Endodermal cell (in vitro differentiated cells): Measurements from ENCODE around the gene OR13J1. TPM values are rescaled to one million over a fixed set of nuclear protein-coding genes. Genes with fewer than 3 reads are reported as not detected.
A peak's percentile ranks its signal among the peaks of the same experiment; 100 is the strongest.

Experiments
- DNase-seq: peaks from one replicate; pipeline ENCODE4 v3.0.0-alpha.2; 2017
- H3K27ac ChIP-seq: 2 replicates; pipeline ENCODE4 v1.5.1; 2013; ENCODE audit warnings: mild to moderate bottlenecking, low read depth, low read length, moderate library complexity
- H3K27me3 ChIP-seq: 2 replicates; pipeline ENCODE4 v1.6.1; 2013; ENCODE audit warnings: mild to moderate bottlenecking, low read length, moderate library complexity; ENCODE audit not compliant: insufficient read depth, control insufficient read depth, poor library complexity, severe bottlenecking
- H3K36me3 ChIP-seq: 2 replicates; pipeline ENCODE4 v1.7.0; 2013; ENCODE audit warnings: mild to moderate bottlenecking, low read length, moderate library complexity; ENCODE audit not compliant: control insufficient read depth, insufficient read depth
- H3K4me1 ChIP-seq: one replicate; pipeline ENCODE4 v1.7.0; 2013; ENCODE audit warnings: low read length; ENCODE audit not compliant: control insufficient read depth, insufficient read depth
- H3K4me3 ChIP-seq: 2 replicates; pipeline ENCODE4 v1.5.1; 2013; ENCODE audit warnings: mild to moderate bottlenecking, low read length, moderate library complexity
- H3K9ac ChIP-seq: 2 replicates; pipeline ENCODE4 v1.6.1; 2013; ENCODE audit warnings: mild to moderate bottlenecking, low read length, moderate library complexity; ENCODE audit not compliant: poor library complexity, severe bottlenecking; ENCODE audit errors: extremely low read depth
- H3K9me3 ChIP-seq: 2 replicates; pipeline ENCODE4 v1.6.1; 2013; ENCODE audit warnings: mild to moderate bottlenecking, low read length, moderate library complexity; ENCODE audit not compliant: control insufficient read depth
- H3K27ac Mint-ChIP-seq: 2 replicates; pipeline ENCODE4 v1.8.0; 2020; ENCODE audit warnings: mixed read lengths
- H3K27me3 Mint-ChIP-seq: 2 replicates; pipeline ENCODE4 v1.8.0; 2021; ENCODE audit warnings: mild to moderate bottlenecking, mixed read lengths; ENCODE audit not compliant: insufficient read depth
- H3K36me3 Mint-ChIP-seq: 2 replicates; pipeline ENCODE4 v1.8.0; 2020; ENCODE audit warnings: low read depth, mixed read lengths
- H3K4me1 Mint-ChIP-seq: 2 replicates; pipeline ENCODE4 v1.8.0; 2020; ENCODE audit warnings: mixed read lengths
- H3K4me3 Mint-ChIP-seq: 2 replicates; pipeline ENCODE4 v1.8.0; 2020; ENCODE audit warnings: mild to moderate bottlenecking, moderate library complexity, mixed read lengths
- H3K9me3 Mint-ChIP-seq: 2 replicates; pipeline ENCODE4 v1.8.0; 2020; ENCODE audit warnings: mild to moderate bottlenecking, mixed read lengths
- WGBS, 2 experiments: methylation state at CpG; one replicate each; pipeline versions ENCODE4 v1.1.5 to v1.1.7; 2013; ENCODE audit warnings: missing lambda C conversion rate in 2 of 2, mixed read lengths in 1 of 2; ENCODE audit not compliant: insufficient coverage in 1 of 2, insufficient read length in 1 of 2; 5-methylcytosine and 5-hydroxymethylcytosine counted together
- total RNA-seq, 2 donors: library from RNA; stranded (reverse); fragmentation: NEBNext Ultra II Directional in 1 of 2; extraction: Animal tissue kit (Norgen Biotek cat#: 25700) in 1 of 2; gene quantifications; 2 replicates in 1 of 2; 3 replicates in 1 of 2; pipeline ENCODE4 v1.2.1, GENCODE V29; 2021
- TF ChIP-seq, protein P1 (sequence below): fragments of 200-600 bp; sonication (generic); conservative IDR thresholded peaks from 2 replicates; pipeline ENCODE4 v1.5.0; 2021; ENCODE audit warnings: antibody characterized with exemption, mild to moderate bottlenecking

The OR13J1 gene
- total RNA-seq, 2 donors from 2014 or later: not detected

DNA sequence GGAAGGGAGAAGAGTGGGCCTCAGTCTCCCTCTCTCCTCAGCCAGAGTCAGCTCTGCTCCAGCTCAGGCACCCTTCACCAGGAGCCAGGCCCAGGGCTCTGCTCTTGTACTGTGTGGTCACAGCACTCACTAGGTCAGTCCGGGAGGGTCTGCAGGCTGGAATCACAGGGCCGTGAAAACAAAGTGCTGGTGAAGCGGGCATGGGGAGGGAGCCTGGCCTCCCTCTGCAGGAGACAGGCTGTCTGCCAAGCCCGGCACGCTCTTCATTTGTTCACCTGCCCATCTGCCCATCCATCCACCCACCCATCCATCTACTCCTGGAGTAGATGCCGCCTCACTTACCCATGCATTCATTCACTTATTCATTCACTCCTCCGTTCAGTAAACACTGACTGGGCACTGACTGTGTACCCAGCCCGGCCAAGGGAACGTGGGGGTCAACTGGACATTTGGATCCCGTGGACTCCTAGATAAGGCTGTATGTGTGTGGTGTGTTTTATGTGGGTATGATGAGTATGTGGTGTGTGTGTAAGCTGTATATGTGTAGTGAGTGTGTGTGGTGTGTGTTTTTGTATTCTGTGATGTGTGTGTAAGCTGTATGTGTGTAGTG lies 42.7 kb upstream of the OR13J1 start:
- 91 to 92% methylated on average over 6 to 10 of the region's 10 CpGs for WGBS, 2 experiments

DNA sequence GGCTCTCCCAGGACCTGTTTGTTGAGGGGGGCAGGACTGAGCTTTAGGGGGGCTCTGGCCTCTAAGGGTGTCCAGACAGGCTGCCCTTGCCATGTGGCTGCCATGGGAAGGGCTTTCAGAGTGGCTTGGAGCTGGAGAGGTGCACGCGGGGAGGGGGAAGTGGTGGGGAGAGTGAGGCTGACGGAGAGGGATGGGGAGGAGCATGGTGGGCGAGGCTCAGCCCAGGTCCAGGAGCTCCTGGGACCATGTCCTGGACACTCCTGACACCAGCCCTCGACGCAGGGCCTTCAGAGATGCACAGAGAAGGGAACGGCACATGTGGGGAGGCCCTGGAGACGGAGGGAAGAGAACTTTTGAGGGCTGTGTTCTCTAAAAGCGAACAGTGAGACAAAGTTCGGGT lies 41.5 kb upstream of the OR13J1 start:
- no peaks in the 10 kb centered on the region for H3K9me3 Mint-ChIP-seq
- no peak overlapping the region for H3K9ac ChIP-seq
- H3K4me3 Mint-ChIP-seq: no peak overlapping the region

More for the DNA sequence above, 42.7 kb upstream of the OR13J1 start:
- no peaks in the 10 kb centered on the region for H3K27me3 Mint-ChIP-seq
- H3K9me3 ChIP-seq: no peaks in the 10 kb centered on the region
- no peak overlapping the region for H3K27ac ChIP-seq
- no peaks in the 10 kb centered on the region for H3K27me3 ChIP-seq
- H3K4me1 Mint-ChIP-seq: peaks cover 29% of the 10 kb centered on the region
- H3K27ac Mint-ChIP-seq: no peak overlapping the region
- H3K4me3 ChIP-seq: no peak overlapping the region
- no peak overlapping the region for H3K4me3 Mint-ChIP-seq
- no peaks in the 10 kb centered on the region for H3K9me3 Mint-ChIP-seq
- no peaks in the 10 kb centered on the region for H3K36me3 Mint-ChIP-seq
- H3K4me1 ChIP-seq: peaks cover 9% of the 10 kb centered on the region
- H3K9ac ChIP-seq: no peak overlapping the region
- TF ChIP-seq, protein P1, sequence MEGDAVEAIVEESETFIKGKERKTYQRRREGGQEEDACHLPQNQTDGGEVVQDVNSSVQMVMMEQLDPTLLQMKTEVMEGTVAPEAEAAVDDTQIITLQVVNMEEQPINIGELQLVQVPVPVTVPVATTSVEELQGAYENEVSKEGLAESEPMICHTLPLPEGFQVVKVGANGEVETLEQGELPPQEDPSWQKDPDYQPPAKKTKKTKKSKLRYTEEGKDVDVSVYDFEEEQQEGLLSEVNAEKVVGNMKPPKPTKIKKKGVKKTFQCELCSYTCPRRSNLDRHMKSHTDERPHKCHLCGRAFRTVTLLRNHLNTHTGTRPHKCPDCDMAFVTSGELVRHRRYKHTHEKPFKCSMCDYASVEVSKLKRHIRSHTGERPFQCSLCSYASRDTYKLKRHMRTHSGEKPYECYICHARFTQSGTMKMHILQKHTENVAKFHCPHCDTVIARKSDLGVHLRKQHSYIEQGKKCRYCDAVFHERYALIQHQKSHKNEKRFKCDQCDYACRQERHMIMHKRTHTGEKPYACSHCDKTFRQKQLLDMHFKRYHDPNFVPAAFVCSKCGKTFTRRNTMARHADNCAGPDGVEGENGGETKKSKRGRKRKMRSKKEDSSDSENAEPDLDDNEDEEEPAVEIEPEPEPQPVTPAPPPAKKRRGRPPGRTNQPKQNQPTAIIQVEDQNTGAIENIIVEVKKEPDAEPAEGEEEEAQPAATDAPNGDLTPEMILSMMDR: no peak
- H3K36me3 ChIP-seq: no peaks in the 10 kb centered on the region
- DNase-seq: no peak

DNA sequence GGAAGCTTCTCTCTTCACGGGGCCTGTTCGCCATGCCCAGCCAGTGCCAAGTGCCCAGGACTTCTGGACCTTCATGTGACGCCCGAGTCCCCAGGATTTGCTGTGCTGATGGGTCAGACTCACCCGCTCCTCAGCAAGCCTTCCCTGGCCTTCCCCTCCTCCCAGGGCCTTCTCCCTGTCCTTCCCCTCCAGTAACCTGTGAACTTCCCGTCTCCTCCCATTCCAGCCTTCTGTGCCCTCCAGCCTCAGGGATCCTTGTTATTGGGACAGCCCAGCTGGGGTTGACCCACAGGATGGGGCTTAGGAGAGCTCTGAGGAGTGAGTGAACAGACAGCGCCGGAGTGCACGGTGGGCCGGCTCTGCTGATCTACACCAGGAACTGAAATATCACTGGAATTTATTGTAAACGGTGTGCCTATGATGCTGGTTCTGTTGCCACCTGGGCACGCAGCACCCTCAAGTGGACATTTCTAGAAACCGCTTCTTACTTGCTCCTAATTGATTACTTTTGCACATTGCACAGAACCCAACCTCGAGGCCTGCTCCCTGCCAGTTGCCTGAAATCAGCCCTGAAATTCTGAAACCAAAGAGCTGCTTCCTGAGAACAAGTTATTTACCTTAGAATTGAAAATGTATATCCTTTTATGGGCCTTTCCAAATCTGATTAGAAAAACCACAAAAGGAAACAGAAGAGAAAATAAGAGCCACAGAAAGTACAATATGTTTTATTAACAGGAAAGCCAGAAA lies 40.6 kb upstream of the OR13J1 start:
- peak; percentile 76 for DNase-seq
- peaks cover 32% of the 10 kb centered on the region for H3K4me1 Mint-ChIP-seq
- TF ChIP-seq, protein P1: peak; percentile 70

More for the DNA sequence above, 41.5 kb upstream of the OR13J1 start:
- Histone ChIP-seq H3K27me3 (no peaks in the 10 kb centered on the region), H3K9me3 (no peaks in the 10 kb centered on the region), H3K4me1 (peaks cover 16% of the 10 kb centered on the region), H3K27ac (no peak overlapping the region), H3K4me3 (no peak overlapping the region), H3K36me3 (no peaks in the 10 kb centered on the region)
- DNase-seq: no peak
- 87 to 94% methylated on average over 7 to 10 of the region's 10 CpGs for WGBS, 2 experiments
- Mint-ChIP-seq H3K4me1 (peaks cover 39% of the 10 kb centered on the region), H3K27ac (no peak overlapping the region), H3K27me3 (peaks cover 1% of the 10 kb centered on the region), H3K36me3 (no peaks in the 10 kb centered on the region)
- TF ChIP-seq, protein P1: no peak

More for the DNA sequence above, 40.6 kb upstream of the OR13J1 start:
- Histone ChIP-seq H3K27me3 (no peaks in the 10 kb centered on the region), H3K36me3 (no peaks in the 10 kb centered on the region), H3K9ac (no peak overlapping the region), H3K4me1 (peaks cover 13% of the 10 kb centered on the region), H3K27ac (no peak overlapping the region), H3K4me3 (no peak overlapping the region), H3K9me3 (no peaks in the 10 kb centered on the region)
- H3K9me3 Mint-ChIP-seq: no peaks in the 10 kb centered on the region
- no peak overlapping the region for H3K4me3 Mint-ChIP-seq
- peaks cover 6% of the 10 kb centered on the region for H3K27me3 Mint-ChIP-seq
- no peak overlapping the region for H3K27ac Mint-ChIP-seq
- 85 to 86% methylated on average over 8 to 14 of the region's 14 CpGs for WGBS, 2 experiments
- no peaks in the 10 kb centered on the region for H3K36me3 Mint-ChIP-seq
